H1 (cell line): ENCODE measurements around the gene BAHD1. TPM values are rescaled to one million over a fixed set of nuclear protein-coding genes. Genes with fewer than 3 reads are reported as not detected.

Source experiments
- CBX8 ChIP-seq: fragments of 300-800, 300-1000 bp; sonication (generic); IDR thresholded peaks from 2 replicates; pipeline ENCODE4 v1.7.1; 2016; ENCODE audit warnings: low read depth, low read length, borderline replicate concordance
- CEBPB ChIP-seq: IDR thresholded peaks from 2 replicates; pipeline ENCODE4 v1.6.1; 2012; ENCODE audit warnings: low read depth, low read length
- EP300 ChIP-seq, 2 experiments: IDR thresholded peaks; 1 replicate in 1 of 2; 2 replicates in 1 of 2; pipeline ENCODE4 v1.6.1; 2011 to 2012; ENCODE audit warnings: low read depth in 2 of 2, low read length in 2 of 2, mild to moderate bottlenecking in 2 of 2, borderline replicate concordance in 1 of 2, inconsistent platforms in 1 of 2, moderate library complexity in 1 of 2
- JUN ChIP-seq: IDR thresholded peaks from 2 replicates; pipeline ENCODE4 v1.6.1; 2011; ENCODE audit warnings: low read depth, mild to moderate bottlenecking, improper control_type of control experiment, low read length
- polyA plus RNA-seq, 7 experiments: library from polyadenylated mRNA; depleted of rRNA in 3 of 7; stranded (reverse) in 5 of 7; unstranded in 2 of 7; fragments of >200 nt in 5 of 7; fragments of 200-250 nt in 2 of 7; gene quantifications; 1 replicate in 5 of 7; 2 replicates in 1 of 7; 4 replicates in 1 of 7; pipeline versions ENCODE4 v1.2.1 to v1.2.3, GENCODE V29; 2011 to 2013; ENCODE audit warnings: missing spikeins in 2 of 7, mixed read lengths in 2 of 7
- total RNA-seq: library from RNA; stranded (reverse); fragmentation: NEBNext Ultra II Directional; extraction: Animal tissue kit (Norgen Biotek cat#: 25700); gene quantifications from 2 replicates; pipeline ENCODE4 v1.2.1, GENCODE V29; 2021
- TF ChIP-seq, protein P1 (sequence below): fragments of 300-600 bp; sonication (generic); IDR thresholded peaks from 2 replicates; pipeline ENCODE4 v1.7.1; 2012; ENCODE audit warnings: low read length, moderate library complexity, mild to moderate bottlenecking, inconsistent platforms; ENCODE audit not compliant: insufficient replicate concordance
- TF ChIP-seq, protein P2 (sequence below): IDR thresholded peaks from 2 replicates; pipeline ENCODE4 v1.6.1; 2012; ENCODE audit warnings: low read length, inconsistent platforms
- TF ChIP-seq, protein P3 (sequence below): IDR thresholded peaks from 2 replicates; pipeline ENCODE4 v1.6.1; 2011; ENCODE audit warnings: low read length, improper control_type of control experiment

BAHD1 gene
- total and polyA plus RNA-seq, 2 of the 8 experiments (the other 6 are each of a cell fraction or from before 2014, with no cell fraction given) = 15.0 to 38.9 TPM

DNA sequence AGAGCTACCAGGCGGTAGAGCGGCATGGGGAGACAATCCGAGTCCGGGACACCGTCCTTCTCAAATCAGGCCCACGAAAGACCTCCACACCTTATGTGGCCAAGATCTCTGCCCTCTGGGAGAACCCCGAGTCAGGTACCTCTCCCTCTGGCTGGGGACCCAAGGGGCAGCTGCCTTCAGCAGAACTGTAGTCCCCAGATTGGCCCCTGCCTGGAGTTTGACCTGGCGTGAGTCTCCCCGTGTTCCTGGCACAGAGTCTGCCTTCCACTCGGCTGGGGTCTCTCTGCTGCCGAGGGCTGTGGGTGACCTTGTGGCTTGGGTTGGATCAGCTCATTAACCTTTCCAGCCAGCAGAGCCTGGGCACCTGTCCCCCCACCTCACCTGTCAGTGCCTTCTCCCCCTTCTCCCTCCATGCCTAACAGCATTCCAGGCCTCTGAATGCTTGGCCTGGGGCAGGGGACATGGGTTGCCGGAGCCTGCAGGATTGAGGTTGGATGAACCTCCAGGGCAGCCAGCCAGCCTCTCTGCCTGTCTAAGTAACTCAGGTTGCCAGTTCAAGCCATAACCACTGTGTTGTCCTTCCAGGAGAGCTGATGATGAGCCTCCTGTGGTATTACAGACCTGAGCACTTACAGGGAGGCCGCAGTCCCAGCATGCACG is 23.3 kb downstream of the BAHD1 start (continued):
- TF ChIP-seq, protein P1, sequence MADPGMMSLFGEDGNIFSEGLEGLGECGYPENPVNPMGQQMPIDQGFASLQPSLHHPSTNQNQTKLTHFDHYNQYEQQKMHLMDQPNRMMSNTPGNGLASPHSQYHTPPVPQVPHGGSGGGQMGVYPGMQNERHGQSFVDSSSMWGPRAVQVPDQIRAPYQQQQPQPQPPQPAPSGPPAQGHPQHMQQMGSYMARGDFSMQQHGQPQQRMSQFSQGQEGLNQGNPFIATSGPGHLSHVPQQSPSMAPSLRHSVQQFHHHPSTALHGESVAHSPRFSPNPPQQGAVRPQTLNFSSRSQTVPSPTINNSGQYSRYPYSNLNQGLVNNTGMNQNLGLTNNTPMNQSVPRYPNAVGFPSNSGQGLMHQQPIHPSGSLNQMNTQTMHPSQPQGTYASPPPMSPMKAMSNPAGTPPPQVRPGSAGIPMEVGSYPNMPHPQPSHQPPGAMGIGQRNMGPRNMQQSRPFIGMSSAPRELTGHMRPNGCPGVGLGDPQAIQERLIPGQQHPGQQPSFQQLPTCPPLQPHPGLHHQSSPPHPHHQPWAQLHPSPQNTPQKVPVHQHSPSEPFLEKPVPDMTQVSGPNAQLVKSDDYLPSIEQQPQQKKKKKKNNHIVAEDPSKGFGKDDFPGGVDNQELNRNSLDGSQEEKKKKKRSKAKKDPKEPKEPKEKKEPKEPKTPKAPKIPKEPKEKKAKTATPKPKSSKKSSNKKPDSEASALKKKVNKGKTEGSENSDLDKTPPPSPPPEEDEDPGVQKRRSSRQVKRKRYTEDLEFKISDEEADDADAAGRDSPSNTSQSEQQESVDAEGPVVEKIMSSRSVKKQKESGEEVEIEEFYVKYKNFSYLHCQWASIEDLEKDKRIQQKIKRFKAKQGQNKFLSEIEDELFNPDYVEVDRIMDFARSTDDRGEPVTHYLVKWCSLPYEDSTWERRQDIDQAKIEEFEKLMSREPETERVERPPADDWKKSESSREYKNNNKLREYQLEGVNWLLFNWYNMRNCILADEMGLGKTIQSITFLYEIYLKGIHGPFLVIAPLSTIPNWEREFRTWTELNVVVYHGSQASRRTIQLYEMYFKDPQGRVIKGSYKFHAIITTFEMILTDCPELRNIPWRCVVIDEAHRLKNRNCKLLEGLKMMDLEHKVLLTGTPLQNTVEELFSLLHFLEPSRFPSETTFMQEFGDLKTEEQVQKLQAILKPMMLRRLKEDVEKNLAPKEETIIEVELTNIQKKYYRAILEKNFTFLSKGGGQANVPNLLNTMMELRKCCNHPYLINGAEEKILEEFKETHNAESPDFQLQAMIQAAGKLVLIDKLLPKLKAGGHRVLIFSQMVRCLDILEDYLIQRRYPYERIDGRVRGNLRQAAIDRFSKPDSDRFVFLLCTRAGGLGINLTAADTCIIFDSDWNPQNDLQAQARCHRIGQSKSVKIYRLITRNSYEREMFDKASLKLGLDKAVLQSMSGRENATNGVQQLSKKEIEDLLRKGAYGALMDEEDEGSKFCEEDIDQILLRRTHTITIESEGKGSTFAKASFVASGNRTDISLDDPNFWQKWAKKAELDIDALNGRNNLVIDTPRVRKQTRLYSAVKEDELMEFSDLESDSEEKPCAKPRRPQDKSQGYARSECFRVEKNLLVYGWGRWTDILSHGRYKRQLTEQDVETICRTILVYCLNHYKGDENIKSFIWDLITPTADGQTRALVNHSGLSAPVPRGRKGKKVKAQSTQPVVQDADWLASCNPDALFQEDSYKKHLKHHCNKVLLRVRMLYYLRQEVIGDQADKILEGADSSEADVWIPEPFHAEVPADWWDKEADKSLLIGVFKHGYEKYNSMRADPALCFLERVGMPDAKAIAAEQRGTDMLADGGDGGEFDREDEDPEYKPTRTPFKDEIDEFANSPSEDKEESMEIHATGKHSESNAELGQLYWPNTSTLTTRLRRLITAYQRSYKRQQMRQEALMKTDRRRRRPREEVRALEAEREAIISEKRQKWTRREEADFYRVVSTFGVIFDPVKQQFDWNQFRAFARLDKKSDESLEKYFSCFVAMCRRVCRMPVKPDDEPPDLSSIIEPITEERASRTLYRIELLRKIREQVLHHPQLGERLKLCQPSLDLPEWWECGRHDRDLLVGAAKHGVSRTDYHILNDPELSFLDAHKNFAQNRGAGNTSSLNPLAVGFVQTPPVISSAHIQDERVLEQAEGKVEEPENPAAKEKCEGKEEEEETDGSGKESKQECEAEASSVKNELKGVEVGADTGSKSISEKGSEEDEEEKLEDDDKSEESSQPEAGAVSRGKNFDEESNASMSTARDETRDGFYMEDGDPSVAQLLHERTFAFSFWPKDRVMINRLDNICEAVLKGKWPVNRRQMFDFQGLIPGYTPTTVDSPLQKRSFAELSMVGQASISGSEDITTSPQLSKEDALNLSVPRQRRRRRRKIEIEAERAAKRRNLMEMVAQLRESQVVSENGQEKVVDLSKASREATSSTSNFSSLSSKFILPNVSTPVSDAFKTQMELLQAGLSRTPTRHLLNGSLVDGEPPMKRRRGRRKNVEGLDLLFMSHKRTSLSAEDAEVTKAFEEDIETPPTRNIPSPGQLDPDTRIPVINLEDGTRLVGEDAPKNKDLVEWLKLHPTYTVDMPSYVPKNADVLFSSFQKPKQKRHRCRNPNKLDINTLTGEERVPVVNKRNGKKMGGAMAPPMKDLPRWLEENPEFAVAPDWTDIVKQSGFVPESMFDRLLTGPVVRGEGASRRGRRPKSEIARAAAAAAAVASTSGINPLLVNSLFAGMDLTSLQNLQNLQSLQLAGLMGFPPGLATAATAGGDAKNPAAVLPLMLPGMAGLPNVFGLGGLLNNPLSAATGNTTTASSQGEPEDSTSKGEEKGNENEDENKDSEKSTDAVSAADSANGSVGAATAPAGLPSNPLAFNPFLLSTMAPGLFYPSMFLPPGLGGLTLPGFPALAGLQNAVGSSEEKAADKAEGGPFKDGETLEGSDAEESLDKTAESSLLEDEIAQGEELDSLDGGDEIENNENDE = no peak
- TF ChIP-seq CEBPB = no peak
- TF ChIP-seq, protein P2, sequence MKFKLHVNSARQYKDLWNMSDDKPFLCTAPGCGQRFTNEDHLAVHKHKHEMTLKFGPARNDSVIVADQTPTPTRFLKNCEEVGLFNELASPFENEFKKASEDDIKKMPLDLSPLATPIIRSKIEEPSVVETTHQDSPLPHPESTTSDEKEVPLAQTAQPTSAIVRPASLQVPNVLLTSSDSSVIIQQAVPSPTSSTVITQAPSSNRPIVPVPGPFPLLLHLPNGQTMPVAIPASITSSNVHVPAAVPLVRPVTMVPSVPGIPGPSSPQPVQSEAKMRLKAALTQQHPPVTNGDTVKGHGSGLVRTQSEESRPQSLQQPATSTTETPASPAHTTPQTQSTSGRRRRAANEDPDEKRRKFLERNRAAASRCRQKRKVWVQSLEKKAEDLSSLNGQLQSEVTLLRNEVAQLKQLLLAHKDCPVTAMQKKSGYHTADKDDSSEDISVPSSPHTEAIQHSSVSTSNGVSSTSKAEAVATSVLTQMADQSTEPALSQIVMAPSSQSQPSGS = no peak
- no peak for TF ChIP-seq JUN
- no peak for TF ChIP-seq CBX8
- TF ChIP-seq, protein P3, sequence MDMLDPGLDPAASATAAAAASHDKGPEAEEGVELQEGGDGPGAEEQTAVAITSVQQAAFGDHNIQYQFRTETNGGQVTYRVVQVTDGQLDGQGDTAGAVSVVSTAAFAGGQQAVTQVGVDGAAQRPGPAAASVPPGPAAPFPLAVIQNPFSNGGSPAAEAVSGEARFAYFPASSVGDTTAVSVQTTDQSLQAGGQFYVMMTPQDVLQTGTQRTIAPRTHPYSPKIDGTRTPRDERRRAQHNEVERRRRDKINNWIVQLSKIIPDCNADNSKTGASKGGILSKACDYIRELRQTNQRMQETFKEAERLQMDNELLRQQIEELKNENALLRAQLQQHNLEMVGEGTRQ = no peak
- TF ChIP-seq EP300 (IDR thresholded peaks at IDR 0.05; ENCODE audit: borderline replicate concordance in 1 of 2, low read depth in 2 of 2, low read length in 2 of 2) = no peak
